Caco-2 (cell line): ENCODE measurements around the gene OR2T12. TPM values are rescaled to one million over a fixed set of nuclear protein-coding genes. Genes with fewer than 3 reads are reported as not detected.
"Not testable (repeated sequence)": the region's sequence is repeated elsewhere in the genome, so short reads cannot be mapped to it uniquely, and the experiment has no call there.

Source experiments
- BruUV-seq: library from RNA; stranded (reverse); fragments of 400-500 nt; replicated peaks from 2 replicates; lab custom pipeline; 2021; lab: Mats Ljungman, UMichigan
- CTCF ChIA-PET: fragments of 300-600 bp; sonication (Branson Sonifier 250); formaldehyde crosslinking; loops from one replicate; lab custom pipeline; 2022; ENCODE audit warnings: antibody characterized with exemption; lab: Charles Lee
- POLR2A ChIA-PET: fragments of 300-600 bp; sonication (Branson Sonifier 250); formaldehyde crosslinking; loops from one replicate; lab custom pipeline; 2022; ENCODE audit warnings: antibody characterized with exemption; lab: Charles Lee
- DNase-seq, 2 experiments: peaks; one replicate each; pipeline versions ENCODE4 v3.0.0 to v3.0.0-alpha.2; 2020 to 2022
- H3K27me3 ChIP-seq: replicated peaks from 2 replicates; pipeline ENCODE4 v1.6.0; 2011; ENCODE audit warnings: low read length; ENCODE audit not compliant: control insufficient read depth, insufficient read depth
- H3K36me3 ChIP-seq: 2 replicates; pipeline ENCODE4 v1.5.1; 2011; ENCODE audit warnings: low read length; ENCODE audit not compliant: control insufficient read depth, insufficient read depth
- H3K4me1 ChIP-seq: fragments of 250-450 bp; sonication (Bioruptor Pico); 2 replicates; pipeline ENCODE4 v1.5.1; 2020; ENCODE audit warnings: mild to moderate bottlenecking
- H3K4me3 ChIP-seq: 2 replicates; pipeline ENCODE4 v1.5.1; 2011; ENCODE audit warnings: low read depth, mild to moderate bottlenecking, control low read depth, low read length
- H3K9me3 ChIP-seq: fragments of 250-450 bp; sonication (Bioruptor Pico); 2 replicates; pipeline ENCODE4 v1.5.1; 2020; ENCODE audit warnings: mild to moderate bottlenecking, moderate library complexity
- H3K27ac Mint-ChIP-seq: one replicate; pipeline ENCODE4 v1.8.0; 2022; ENCODE audit warnings: mixed read lengths; ENCODE audit not compliant: unreplicated experiment
- H3K27me3 Mint-ChIP-seq: one replicate; pipeline ENCODE4 v1.8.0; 2022; ENCODE audit warnings: mixed read lengths; ENCODE audit not compliant: insufficient read depth, unreplicated experiment
- H3K36me3 Mint-ChIP-seq: one replicate; pipeline ENCODE4 v1.8.0; 2022; ENCODE audit warnings: mild to moderate bottlenecking, mixed read lengths; ENCODE audit not compliant: insufficient read depth, unreplicated experiment
- H3K4me1 Mint-ChIP-seq: one replicate; pipeline ENCODE4 v1.8.0; 2022; ENCODE audit warnings: low read depth, mixed read lengths; ENCODE audit not compliant: unreplicated experiment
- H3K4me3 Mint-ChIP-seq: one replicate; pipeline ENCODE4 v1.8.0; 2022; ENCODE audit warnings: mild to moderate bottlenecking, moderate library complexity, mixed read lengths; ENCODE audit not compliant: unreplicated experiment
- H3K9me3 Mint-ChIP-seq: one replicate; pipeline ENCODE4 v1.8.0; 2022; ENCODE audit warnings: mixed read lengths; ENCODE audit not compliant: unreplicated experiment
- CTCF ChIP-seq, 2 experiments: fragments of 200-600 bp in 1 of 2; IDR thresholded peaks; 1 replicate in 1 of 2; 2 replicates in 1 of 2; pipeline versions ENCODE4 v1.5.1 to v1.8.0; 2011 to 2022; ENCODE audit warnings: antibody characterized with exemption in 1 of 2, control low read depth in 1 of 2, inconsistent platforms in 1 of 2, low read depth in 1 of 2, low read length in 1 of 2, mild to moderate bottlenecking in 1 of 2, moderate library complexity in 1 of 2; ENCODE audit not compliant: insufficient read depth in 1 of 2, severe bottlenecking in 1 of 2, unreplicated experiment in 1 of 2
- intact Hi-C: fragments of 100-400 bp; cut with micrococcal nuclease; formaldehyde crosslinking; loops from one replicate; pipeline ENCODE4 v1.10.0; 2022; ENCODE audit not compliant: unreplicated experiment
- total RNA-seq: library from RNA; stranded (reverse); gene quantifications from 2 replicates; pipeline ENCODE4 v1.2.3, GENCODE V29; 2022

The OR2T12 gene
- total RNA-seq, 1 experiment from 2014 or later: not detected

DNA sequence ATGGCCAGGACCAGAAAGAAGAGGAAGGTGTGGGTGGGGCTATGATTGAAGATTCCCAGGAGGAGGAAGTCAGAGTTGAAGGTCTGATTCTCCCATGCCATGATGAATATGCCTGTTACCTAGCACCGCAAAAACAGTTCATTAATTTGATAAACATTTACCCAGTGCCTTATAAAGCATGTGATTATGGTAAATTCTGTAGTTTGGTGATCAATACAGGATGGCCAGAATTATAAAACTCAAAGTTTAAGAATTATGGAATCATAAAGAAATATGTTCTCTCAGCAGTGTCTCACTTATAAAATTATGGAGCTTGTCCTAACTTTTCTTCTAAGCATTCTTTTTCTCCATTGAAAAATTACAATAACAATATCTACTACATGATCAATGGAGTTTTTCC is 21.2 kb upstream of the OR2T12 start, which contains the start of gene OR2M7:
Gene OR2M7, minus strand, starts transcription at position 101 of the 400 bp plus-strand sequence. Its CDS starts 0 bp downstream, at position 101.
- Histone ChIP-seq H3K9me3 (no peaks in the 10 kb centered on the region), H3K36me3 (no peaks in the 10 kb centered on the region), H3K27me3 (no peaks in the 10 kb centered on the region), H3K4me3 (no peak within 1 kb of the TSS), H3K4me1 (no peaks in the 10 kb centered on the region)
- no peak within 1 kb of the TSS for H3K27ac Mint-ChIP-seq
- H3K9me3 Mint-ChIP-seq: peaks cover 17% of the 10 kb centered on the region
- intact Hi-C loops: no loop called here
- BruUV-seq: no TSS peak
- no peak for TF ChIP-seq CTCF (IDR thresholded peaks at IDR 0.05; ENCODE audit: insufficient read depth in 1 of 2, low read depth in 1 of 2, low read length in 1 of 2, severe bottlenecking in 1 of 2, unreplicated experiment in 1 of 2)
- no peaks in the 10 kb centered on the region for H3K36me3 Mint-ChIP-seq
- CTCF ChIA-PET: no interaction called here
- no peak within 1 kb of the TSS for H3K4me3 Mint-ChIP-seq
- no peaks in the 10 kb centered on the region for H3K4me1 Mint-ChIP-seq
- peaks cover 2% of the 10 kb centered on the region for H3K27me3 Mint-ChIP-seq
- POLR2A ChIA-PET: no interaction called here
- no peak for DNase-seq

GRCh38 chr1:248316796-248317195 is 13.6 kb upstream of the OR2T12 start:
- POLR2A ChIA-PET: no interaction called here
- TF ChIP-seq CTCF (IDR thresholded peaks at IDR 0.05; ENCODE audit: insufficient read depth in 1 of 2, low read depth in 1 of 2, low read length in 1 of 2, severe bottlenecking in 1 of 2, unreplicated experiment in 1 of 2): no peak
- Mint-ChIP-seq H3K27me3 (no peaks in the 10 kb centered on the region), H3K4me1 (no peaks in the 10 kb centered on the region), H3K9me3 (peaks cover 47% of the 10 kb centered on the region), H3K4me3 (no peak overlapping the region), H3K36me3 (no peaks in the 10 kb centered on the region), H3K27ac (no peak overlapping the region)
- intact Hi-C loops: no loop called here
- no peaks in the 10 kb centered on the region for H3K36me3 ChIP-seq
- no peak overlapping the region for H3K4me3 ChIP-seq
- H3K27me3 ChIP-seq: no peaks in the 10 kb centered on the region
- H3K4me1 ChIP-seq: no peaks in the 10 kb centered on the region
- DNase-seq: no peak
- CTCF ChIA-PET: no interaction called here
- H3K9me3 ChIP-seq: peaks cover 14% of the 10 kb centered on the region; the same call in 1 of the 2 replicates
- BruUV-seq: no TSS peak

GRCh38 chr1:248306740-248307139 is 3.5 kb upstream of the OR2T12 start:
- H3K4me1 Mint-ChIP-seq, H3K36me3 ChIP-seq, H3K4me1 ChIP-seq, H3K4me3 Mint-ChIP-seq, intact Hi-C loops, H3K27ac Mint-ChIP-seq, H3K36me3 Mint-ChIP-seq, H3K9me3 Mint-ChIP-seq, BruUV-seq, DNase-seq, POLR2A ChIA-PET, CTCF ChIA-PET, H3K9me3 ChIP-seq, H3K27me3 Mint-ChIP-seq, H3K4me3 ChIP-seq, H3K27me3 ChIP-seq: not testable (repeated sequence)

DNA sequence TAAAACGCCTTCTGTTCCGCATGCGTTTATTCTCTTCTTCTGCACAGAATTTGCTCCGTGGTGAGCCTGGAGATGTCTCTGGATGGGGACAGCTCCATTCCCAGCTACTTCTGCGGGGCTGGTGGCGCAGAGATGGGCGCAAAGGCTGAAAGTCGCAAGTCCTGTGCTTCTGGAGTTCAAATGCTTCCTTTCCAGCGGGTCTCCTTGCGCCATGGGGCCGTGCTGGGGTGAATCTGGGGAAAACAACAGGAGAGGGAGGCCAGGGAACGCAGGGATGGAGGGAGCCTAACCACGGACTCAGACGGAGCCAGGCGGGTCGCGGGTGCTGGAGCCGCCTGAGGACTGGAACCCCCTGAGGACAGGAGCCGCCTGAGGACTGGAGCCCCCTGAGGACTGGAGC is 2.9 kb upstream of the OR2T12 start:
- Mint-ChIP-seq H3K4me1 (no peaks in the 10 kb centered on the region), H3K4me3 (no peak overlapping the region), H3K27ac (no peak overlapping the region), H3K27me3 (no peaks in the 10 kb centered on the region), H3K9me3 (no peaks in the 10 kb centered on the region), H3K36me3 (no peaks in the 10 kb centered on the region)
- DNase-seq: no peak
- no peak for TF ChIP-seq CTCF (IDR thresholded peaks at IDR 0.05; ENCODE audit: insufficient read depth in 1 of 2, low read depth in 1 of 2, low read length in 1 of 2, severe bottlenecking in 1 of 2, unreplicated experiment in 1 of 2)
- no peaks in the 10 kb centered on the region for H3K27me3 ChIP-seq
- no TSS peak for BruUV-seq
- intact Hi-C loops: no loop called here
- H3K9me3 ChIP-seq: no peaks in the 10 kb centered on the region
- CTCF ChIA-PET: no interaction called here
- POLR2A ChIA-PET: no interaction called here
- no peaks in the 10 kb centered on the region for H3K36me3 ChIP-seq
- H3K4me1 ChIP-seq: no peaks in the 10 kb centered on the region
- H3K4me3 ChIP-seq: no peak overlapping the region

- H3K4me1 ChIP-seq, H3K9me3 Mint-ChIP-seq, H3K27me3 ChIP-seq, H3K36me3 ChIP-seq, H3K4me3 ChIP-seq, BruUV-seq, H3K36me3 Mint-ChIP-seq, H3K27me3 Mint-ChIP-seq, intact Hi-C loops, H3K4me3 Mint-ChIP-seq, H3K27ac Mint-ChIP-seq, CTCF ChIA-PET, DNase-seq, POLR2A ChIA-PET, H3K4me1 Mint-ChIP-seq, H3K9me3 ChIP-seq: not testable (repeated sequence)
These were observed 2.4 kb upstream of the OR2T12 start for GRCh38 chr1:248305672-248306071.
